Stimulated activated memory B cell treated with anti-CD40 and anti-IgM and Interleukin-4, amounts not matched to agents 10 μg/mL and 1 μg/mL and 100 μg/mL, for 72 hours (primary cell): Measurements from ENCODE around the gene KRT80.
A peak's percentile ranks its signal among the peaks of the same experiment; 100 is the strongest.

Experiments
- ATAC-seq: fragments of 150-1000 bp; cut with Tn5 transposase; 2 replicates; pipeline ENCODE4 v1.10.0; 2021
- H3K27ac Mint-ChIP-seq: one replicate; pipeline ENCODE4 v1.8.0; 2022; ENCODE audit warnings: mild to moderate bottlenecking, mixed read lengths
- H3K27me3 Mint-ChIP-seq: one replicate; pipeline ENCODE4 v1.8.0; 2022; ENCODE audit warnings: mixed read lengths
- H3K36me3 Mint-ChIP-seq: one replicate; pipeline ENCODE4 v1.8.0; 2022; ENCODE audit warnings: mixed read lengths
- H3K4me1 Mint-ChIP-seq: one replicate; pipeline ENCODE4 v1.8.0; 2022; ENCODE audit warnings: mixed read lengths
- H3K4me3 Mint-ChIP-seq: one replicate; pipeline ENCODE4 v1.8.0; 2022; ENCODE audit warnings: mild to moderate bottlenecking, moderate library complexity, mixed read lengths
- H3K9me3 Mint-ChIP-seq: one replicate; pipeline ENCODE4 v1.8.0; 2022; ENCODE audit warnings: mixed read lengths

Gene KRT80

GRCh38 chr12:52184813-52185212 is 7.0 kb downstream of the KRT80 start:
- no peak overlapping the region for H3K4me3 Mint-ChIP-seq
- H3K36me3 Mint-ChIP-seq = no peaks in the 10 kb centered on the region
- no peak for ATAC-seq
- no peaks in the 10 kb centered on the region for H3K4me1 Mint-ChIP-seq
- no peaks in the 10 kb centered on the region for H3K9me3 Mint-ChIP-seq
- no peak overlapping the region for H3K27ac Mint-ChIP-seq
- peaks cover 18% of the 10 kb centered on the region for H3K27me3 Mint-ChIP-seq

- Mint-ChIP-seq H3K4me3 (no peak overlapping the region), H3K36me3 (no peaks in the 10 kb centered on the region), H3K4me1 (no peaks in the 10 kb centered on the region), H3K27me3 (peaks cover 22% of the 10 kb centered on the region), H3K27ac (no peak overlapping the region), H3K9me3 (no peaks in the 10 kb centered on the region)
- no peak for ATAC-seq
These were observed 7.8 kb downstream of the KRT80 start for GRCh38 chr12:52183971-52184370.

- Mint-ChIP-seq H3K4me1 (no peaks in the 10 kb centered on the region), H3K9me3 (no peaks in the 10 kb centered on the region), H3K27ac (no peak overlapping the region), H3K4me3 (no peak overlapping the region), H3K27me3 (peaks cover 22% of the 10 kb centered on the region), H3K36me3 (no peaks in the 10 kb centered on the region)
- no peak for ATAC-seq
These were observed 8.3 kb downstream of the KRT80 start for GRCh38 chr12:52183544-52183910.

DNA sequence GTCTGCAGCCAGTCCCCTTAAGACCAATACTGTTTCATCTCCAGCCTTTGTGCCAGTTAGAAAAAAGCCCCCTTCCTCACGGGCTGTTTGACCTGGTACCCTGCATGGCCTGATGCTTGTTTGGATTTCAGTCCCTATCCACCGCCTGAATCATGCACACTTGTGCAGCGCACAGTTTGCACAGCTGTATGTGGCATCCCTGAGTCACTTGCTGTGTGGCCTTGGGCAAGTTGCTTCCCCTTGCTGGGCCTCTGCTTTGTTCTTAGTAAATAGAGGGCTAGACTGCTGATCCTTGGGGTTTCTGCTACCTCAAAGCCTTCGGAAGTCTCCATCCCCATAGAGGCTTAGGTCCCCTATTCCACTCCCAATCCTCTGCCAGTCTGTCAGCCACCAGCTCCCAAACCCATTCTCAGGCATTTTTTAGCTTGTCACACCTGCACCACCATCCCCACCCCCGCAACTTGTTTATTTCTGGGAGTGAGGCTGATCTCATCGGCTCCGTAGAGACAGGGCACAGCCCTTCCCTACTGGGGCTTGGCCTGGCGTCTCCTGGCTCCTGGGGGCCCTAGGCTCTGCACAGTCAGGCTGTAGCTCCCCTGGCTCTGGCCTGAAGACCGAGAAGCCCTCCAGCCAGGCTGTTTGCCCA is 8.8 kb downstream of the KRT80 start:
- H3K4me3 Mint-ChIP-seq = no peak overlapping the region
- no peaks in the 10 kb centered on the region for H3K4me1 Mint-ChIP-seq
- H3K36me3 Mint-ChIP-seq = no peaks in the 10 kb centered on the region
- no peak for ATAC-seq
- H3K9me3 Mint-ChIP-seq = no peaks in the 10 kb centered on the region
- H3K27me3 Mint-ChIP-seq = peaks cover 22% of the 10 kb centered on the region
- H3K27ac Mint-ChIP-seq = no peak overlapping the region

GRCh38 chr12:52182384-52182783 is 9.4 kb downstream of the KRT80 start:
- Mint-ChIP-seq H3K27me3 (peaks cover 22% of the 10 kb centered on the region), H3K4me1 (no peaks in the 10 kb centered on the region), H3K4me3 (no peak overlapping the region), H3K9me3 (no peaks in the 10 kb centered on the region), H3K36me3 (no peaks in the 10 kb centered on the region), H3K27ac (no peak overlapping the region)
- no peak for ATAC-seq

GRCh38 chr12:52181746-52182145 is 10.1 kb downstream of the KRT80 start:
- no peak overlapping the region for H3K4me3 Mint-ChIP-seq
- H3K4me1 Mint-ChIP-seq = no peaks in the 10 kb centered on the region
- H3K27ac Mint-ChIP-seq = no peak overlapping the region
- peaks cover 22% of the 10 kb centered on the region for H3K27me3 Mint-ChIP-seq
- no peaks in the 10 kb centered on the region for H3K9me3 Mint-ChIP-seq
- H3K36me3 Mint-ChIP-seq = no peaks in the 10 kb centered on the region
- ATAC-seq = no peak

GRCh38 chr12:52180971-52181628 is 10.7 kb downstream of the KRT80 start:
- no peak for ATAC-seq
- Mint-ChIP-seq H3K27ac (no peak overlapping the region), H3K27me3 (peaks cover 22% of the 10 kb centered on the region)

DNA sequence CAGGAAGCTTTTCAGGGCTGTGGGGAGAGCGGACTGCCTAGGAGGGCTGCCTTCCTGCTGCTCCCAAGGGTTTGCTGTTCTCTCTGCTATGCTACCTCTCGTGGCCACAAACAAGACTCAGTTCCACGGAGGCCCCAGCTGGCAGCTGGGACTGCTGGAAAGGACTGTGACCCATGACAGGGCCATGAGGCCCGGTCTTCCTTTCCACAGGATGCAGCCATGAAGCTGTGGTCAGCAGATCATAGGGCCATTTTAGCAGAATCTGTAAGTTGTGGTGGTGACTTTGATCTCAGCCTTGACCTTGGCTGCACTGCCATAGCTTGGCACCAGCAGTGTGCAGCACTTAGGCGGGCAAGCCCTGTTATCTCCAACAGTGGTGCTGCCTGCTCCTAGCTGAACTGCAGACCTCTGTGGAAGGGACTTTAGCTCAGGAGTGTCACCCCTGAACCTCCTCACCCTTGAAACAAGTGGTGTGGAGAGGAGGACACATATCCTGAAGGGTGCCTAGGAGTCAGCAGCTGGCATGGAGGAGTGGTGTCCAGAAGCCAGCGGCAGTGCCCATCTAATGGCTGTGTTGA is 12.3 kb downstream of the KRT80 start:
- no peak overlapping the region for H3K27ac Mint-ChIP-seq
- H3K36me3 Mint-ChIP-seq = no peaks in the 10 kb centered on the region
- H3K27me3 Mint-ChIP-seq = peaks cover 22% of the 10 kb centered on the region
- H3K4me3 Mint-ChIP-seq = no peak overlapping the region
- ATAC-seq = no peak
- H3K9me3 Mint-ChIP-seq = no peaks in the 10 kb centered on the region
- H3K4me1 Mint-ChIP-seq = no peaks in the 10 kb centered on the region

More at GRCh38 chr12:52180971-52181628, 10.7 kb downstream of the KRT80 start:
- no peaks in the 10 kb centered on the region for H3K9me3 Mint-ChIP-seq
- no peak overlapping the region for H3K4me3 Mint-ChIP-seq
- no peaks in the 10 kb centered on the region for H3K36me3 Mint-ChIP-seq
- H3K4me1 Mint-ChIP-seq = no peaks in the 10 kb centered on the region

DNA sequence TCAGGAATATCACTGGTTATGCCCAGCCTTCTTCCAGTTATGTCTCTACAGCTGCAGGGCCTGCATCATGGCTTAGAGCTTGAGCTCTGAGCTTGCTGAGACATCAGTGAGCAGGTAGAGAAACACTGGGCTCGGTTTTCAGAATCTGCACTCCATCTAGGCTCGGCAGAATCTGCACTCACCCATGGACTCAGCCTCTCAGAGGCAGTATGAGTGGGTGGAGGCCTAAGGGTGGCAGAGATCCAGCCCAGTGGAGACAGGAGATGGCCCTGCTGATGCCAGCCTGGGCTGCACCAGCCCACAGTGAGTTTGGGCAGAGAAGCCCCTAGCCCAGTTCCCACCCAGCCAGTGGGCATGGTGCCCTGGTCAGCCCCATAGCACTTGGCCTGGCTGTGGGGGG is 12.8 kb downstream of the KRT80 start:
- H3K36me3 Mint-ChIP-seq = no peaks in the 10 kb centered on the region
- peaks cover 22% of the 10 kb centered on the region for H3K27me3 Mint-ChIP-seq
- no peak overlapping the region for H3K27ac Mint-ChIP-seq
- no peak for ATAC-seq
- H3K4me3 Mint-ChIP-seq = no peak overlapping the region
- H3K4me1 Mint-ChIP-seq = no peaks in the 10 kb centered on the region
- no peaks in the 10 kb centered on the region for H3K9me3 Mint-ChIP-seq

GRCh38 chr12:52178443-52178842 is 13.4 kb downstream of the KRT80 start:
- H3K27ac Mint-ChIP-seq = no peak overlapping the region
- no peak for ATAC-seq
- H3K9me3 Mint-ChIP-seq = no peaks in the 10 kb centered on the region
- no peak overlapping the region for H3K4me3 Mint-ChIP-seq
- H3K27me3 Mint-ChIP-seq = peaks cover 22% of the 10 kb centered on the region
- H3K4me1 Mint-ChIP-seq = no peaks in the 10 kb centered on the region
- H3K36me3 Mint-ChIP-seq = no peaks in the 10 kb centered on the region

- Mint-ChIP-seq H3K4me3 (no peak overlapping the region), H3K27me3 (peaks cover 9% of the 10 kb centered on the region), H3K4me1 (no peaks in the 10 kb centered on the region), H3K9me3 (no peaks in the 10 kb centered on the region), H3K27ac (no peak overlapping the region), H3K36me3 (no peaks in the 10 kb centered on the region)
- no peak for ATAC-seq
These were observed 16.2 kb downstream of the KRT80 start for GRCh38 chr12:52175371-52176350.

DNA sequence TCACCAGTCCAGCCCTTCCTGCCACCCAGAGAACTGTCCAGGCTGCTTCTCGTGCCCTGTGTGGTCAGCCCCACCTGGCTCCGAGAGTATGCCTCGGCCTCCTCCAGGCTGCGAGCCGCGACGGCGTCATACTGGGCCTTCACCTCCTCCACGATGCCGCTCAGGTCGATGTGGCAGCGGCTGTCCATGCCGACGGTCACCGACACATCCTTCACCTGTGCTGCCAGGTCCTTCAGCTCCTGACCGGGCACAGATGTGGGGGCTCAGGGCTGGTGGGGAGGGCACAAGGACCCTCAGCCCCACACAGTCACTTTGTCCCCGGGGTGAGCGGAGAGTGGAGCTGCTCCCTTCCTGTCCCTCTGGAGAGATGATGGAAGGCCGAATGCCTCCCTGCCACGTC is 18.3 kb downstream of the KRT80 start:
- no peak overlapping the region for H3K27ac Mint-ChIP-seq
- H3K36me3 Mint-ChIP-seq = no peaks in the 10 kb centered on the region
- no peak overlapping the region for H3K4me3 Mint-ChIP-seq
- H3K9me3 Mint-ChIP-seq = no peaks in the 10 kb centered on the region
- ATAC-seq = peak; percentile 2
- no peaks in the 10 kb centered on the region for H3K4me1 Mint-ChIP-seq
- H3K27me3 Mint-ChIP-seq = peaks cover 8% of the 10 kb centered on the region

DNA sequence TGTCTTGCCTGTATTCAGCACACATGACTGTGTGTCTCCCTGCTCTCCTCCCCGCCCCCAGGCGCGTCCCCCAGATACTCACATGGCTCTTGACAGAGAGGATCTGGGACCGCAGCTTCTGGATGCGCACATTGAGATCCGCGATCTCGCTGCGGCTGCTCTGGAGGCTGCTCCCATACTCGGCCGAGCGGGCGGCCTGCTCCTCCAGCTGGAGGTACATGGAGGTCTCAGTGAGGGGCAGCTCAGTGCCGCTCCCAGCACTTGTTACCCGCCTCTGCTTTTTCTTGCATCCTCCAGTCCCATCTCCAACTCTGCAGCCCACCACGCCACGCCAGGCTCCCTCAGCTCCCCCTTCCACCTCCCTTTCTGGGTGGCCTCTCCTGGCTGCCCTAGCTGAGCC is 18.9 kb downstream of the KRT80 start:
- H3K9me3 Mint-ChIP-seq = no peaks in the 10 kb centered on the region
- no peaks in the 10 kb centered on the region for H3K4me1 Mint-ChIP-seq
- H3K27ac Mint-ChIP-seq = no peak overlapping the region
- peaks cover 8% of the 10 kb centered on the region for H3K27me3 Mint-ChIP-seq
- no peak for ATAC-seq
- H3K36me3 Mint-ChIP-seq = no peaks in the 10 kb centered on the region
- no peak overlapping the region for H3K4me3 Mint-ChIP-seq

DNA sequence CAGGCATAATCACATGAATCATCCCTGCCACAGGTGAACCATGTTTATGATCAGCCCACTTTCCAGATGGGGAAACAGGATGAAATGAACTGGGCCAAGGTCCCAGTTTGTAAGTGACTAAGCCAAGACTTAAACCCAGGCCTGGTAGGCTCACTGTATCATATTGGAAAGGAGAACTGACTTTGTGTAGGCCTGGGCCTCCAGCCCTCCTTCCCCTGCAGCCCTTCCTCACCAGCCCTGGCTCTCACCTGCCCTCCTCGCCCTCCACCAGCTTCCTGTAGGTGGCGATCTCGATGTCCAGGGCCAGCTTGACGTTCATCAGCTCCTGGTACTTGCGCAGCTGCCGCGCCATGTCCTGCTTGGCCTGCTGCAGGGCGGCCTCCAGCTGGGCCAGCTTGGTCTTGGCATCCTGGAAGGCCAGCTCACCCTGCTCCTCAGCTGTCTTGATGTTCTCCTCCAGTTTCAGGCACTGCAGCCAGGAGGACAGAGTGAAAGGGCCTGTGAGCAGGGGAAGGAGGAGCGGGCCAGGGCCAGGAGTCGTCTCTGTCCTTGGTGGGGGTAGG is 19.8 kb downstream of the KRT80 start:
- peaks cover 8% of the 10 kb centered on the region for H3K27me3 Mint-ChIP-seq
- ATAC-seq = no peak
- no peak overlapping the region for H3K27ac Mint-ChIP-seq
- no peaks in the 10 kb centered on the region for H3K4me1 Mint-ChIP-seq
- no peaks in the 10 kb centered on the region for H3K9me3 Mint-ChIP-seq
- H3K36me3 Mint-ChIP-seq = no peaks in the 10 kb centered on the region
- H3K4me3 Mint-ChIP-seq = no peak overlapping the region

GRCh38 chr12:52170827-52171226 is 21.0 kb downstream of the KRT80 start:
- no peaks in the 10 kb centered on the region for H3K9me3 Mint-ChIP-seq
- H3K27ac Mint-ChIP-seq = no peak overlapping the region
- no peak for ATAC-seq
- no peaks in the 10 kb centered on the region for H3K4me1 Mint-ChIP-seq
- H3K27me3 Mint-ChIP-seq = peaks cover 16% of the 10 kb centered on the region
- H3K36me3 Mint-ChIP-seq = no peaks in the 10 kb centered on the region
- H3K4me3 Mint-ChIP-seq = no peak overlapping the region
